OCI-LY7 (cell line): ENCODE results near the gene EARS2.

Experiments
- CTCF ChIP-seq: fragments of 200-600 bp; sonication (generic); conservative IDR thresholded peaks from 2 replicates; pipeline ENCODE4 v1.5.1; 2014; ENCODE audit warnings: mild to moderate bottlenecking, antibody characterized with exemption, low read length, moderate library complexity, mixed read lengths
- EZH2phosphoT487 ChIP-seq: fragments of 200-600 bp; sonication (generic); IDR thresholded peaks from 2 replicates; pipeline ENCODE4 v1.6.1; 2018; ENCODE audit warnings: low read depth, borderline replicate concordance, mild to moderate bottlenecking, mixed run types, antibody characterized with exemption, low read length, moderate library complexity, mixed read lengths

GRCh38 chr16:23532448-23532847, 24.7 kb downstream of the EARS2 start:
- TF ChIP-seq CTCF, result no peak
- no peak for TF ChIP-seq EZH2phosphoT487
